NCI-H128 (cell line): ENCODE results near the gene RHOT1.
"Not testable (repeated sequence)": the region's sequence is repeated elsewhere in the genome, so short reads cannot be mapped to it uniquely, and the experiment has no call there.

ENCODE experiments used
- DNase-seq: peaks from one replicate; lab custom pipeline; 2025; ENCODE audit not compliant: unreplicated experiment; lab: John Stamatoyannopoulos, UW

Gene RHOT1

DNA sequence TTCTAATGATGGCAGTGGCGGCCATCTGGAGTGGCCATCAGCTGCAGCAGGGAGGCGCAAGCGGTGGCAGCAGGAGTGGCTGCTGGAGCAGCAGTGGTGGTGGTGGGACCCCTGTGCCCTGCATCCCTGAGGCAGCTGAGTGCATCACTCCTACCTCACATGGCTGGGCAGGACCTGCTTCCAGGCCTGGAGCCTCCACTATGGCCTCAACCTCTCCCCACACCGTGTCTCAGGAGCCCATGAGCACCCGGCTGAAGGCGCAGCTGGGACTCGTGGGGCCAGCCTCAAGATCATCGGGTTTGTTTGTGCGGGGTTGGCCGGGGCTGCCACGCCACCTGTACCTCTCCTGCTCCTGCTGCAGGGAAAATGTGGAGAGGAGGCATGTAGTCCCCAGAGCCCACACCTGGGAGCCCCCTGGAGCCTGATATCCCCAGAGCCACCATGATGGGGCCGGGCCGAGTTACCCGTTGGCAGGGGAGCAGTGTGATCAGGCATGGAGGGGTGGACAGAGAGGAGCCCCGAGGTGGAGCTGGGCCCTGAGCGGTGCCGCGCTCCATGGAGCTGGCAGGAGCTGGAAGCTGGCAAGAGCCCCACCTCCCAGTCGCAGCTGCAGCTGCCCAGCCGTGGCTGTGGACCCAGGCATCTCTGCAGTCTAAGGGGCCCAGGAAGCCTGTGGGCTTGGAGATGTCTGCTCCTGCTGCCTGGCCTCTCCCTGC lies 16.7 kb downstream of the RHOT1 start:
- DNase-seq = no peak

DNA sequence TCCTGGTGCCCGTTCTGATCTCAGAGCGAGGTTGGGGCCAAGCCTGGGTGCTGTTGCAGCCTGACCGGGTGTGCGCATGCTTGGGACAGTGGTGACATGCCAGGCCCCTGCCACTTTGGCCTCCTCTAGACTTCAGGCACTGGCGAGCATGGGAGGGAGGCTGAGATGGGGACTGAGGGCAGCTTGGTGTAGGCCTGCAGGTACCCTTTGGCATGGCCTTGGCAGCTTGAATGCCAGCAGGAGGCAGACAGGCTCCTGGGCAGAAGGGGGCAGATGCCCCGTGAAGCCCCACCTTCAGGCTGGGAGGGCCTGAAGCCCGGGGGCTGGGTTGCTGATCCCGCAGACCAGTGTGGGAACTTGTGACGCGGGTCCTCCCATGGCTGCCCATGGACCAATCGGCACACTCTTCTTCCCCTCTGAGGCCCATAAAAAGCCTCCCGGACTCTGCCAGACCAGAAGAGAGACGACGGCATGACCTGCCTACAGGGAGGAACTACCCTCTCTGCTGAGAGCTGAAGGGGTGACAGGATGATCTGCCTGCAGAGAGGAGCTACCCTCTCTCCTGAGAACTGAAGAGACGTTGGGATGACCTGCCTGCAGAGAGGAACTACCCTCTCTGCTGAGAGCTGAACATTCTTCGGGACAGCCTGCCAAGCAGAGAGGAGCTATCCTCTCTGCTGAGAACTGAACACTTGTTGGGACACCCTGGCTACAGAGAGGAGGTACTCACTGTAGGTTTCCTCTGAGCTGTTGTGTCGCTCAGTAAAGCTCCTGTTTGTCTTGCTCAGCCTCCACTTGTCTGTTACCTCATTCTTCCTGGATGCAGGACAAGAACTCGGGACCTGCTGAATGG lies 17.5 kb downstream of the RHOT1 start:
- DNase-seq = no peak

DNA sequence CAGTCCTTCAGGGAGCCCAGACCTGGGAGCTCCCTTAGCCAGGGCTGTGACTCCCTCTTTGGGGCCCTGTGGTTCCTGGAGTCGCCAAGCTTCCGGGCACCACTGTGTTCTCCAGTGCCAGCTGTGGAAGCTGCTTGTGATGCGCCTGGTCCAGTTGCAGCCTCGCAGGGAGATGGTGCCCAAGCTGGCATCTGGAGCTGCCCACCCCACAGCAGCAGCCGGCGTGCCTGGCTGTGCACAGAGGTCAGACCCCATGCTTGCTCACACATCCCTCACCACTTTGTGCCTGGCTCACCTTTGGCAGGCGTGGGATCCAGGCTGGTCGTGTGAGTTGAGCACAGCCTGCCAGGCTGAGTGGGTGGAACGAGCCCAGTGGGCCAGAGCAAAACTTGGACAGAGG lies 18.2 kb downstream of the RHOT1 start:
- no peak for DNase-seq

DNA sequence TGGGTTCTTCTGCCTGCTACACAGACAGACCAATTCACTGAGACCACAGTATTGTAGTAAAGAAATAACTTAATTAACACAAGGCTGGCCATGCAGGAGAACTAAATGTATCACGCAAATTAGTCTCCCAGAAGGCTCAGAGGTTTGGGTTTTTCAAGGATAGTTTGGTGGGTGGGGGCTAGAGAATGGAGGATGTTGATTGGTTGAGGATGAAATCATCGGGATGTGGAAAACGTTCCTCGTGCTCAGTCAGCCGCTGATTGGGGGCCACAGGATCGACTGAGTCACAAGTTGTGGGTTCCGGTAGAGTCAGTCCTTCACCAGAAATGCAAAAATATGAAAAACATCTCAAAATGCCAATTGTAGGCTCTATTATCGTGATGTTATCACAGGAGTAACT lies 18.7 kb downstream of the RHOT1 start:
- no peak for DNase-seq

DNA sequence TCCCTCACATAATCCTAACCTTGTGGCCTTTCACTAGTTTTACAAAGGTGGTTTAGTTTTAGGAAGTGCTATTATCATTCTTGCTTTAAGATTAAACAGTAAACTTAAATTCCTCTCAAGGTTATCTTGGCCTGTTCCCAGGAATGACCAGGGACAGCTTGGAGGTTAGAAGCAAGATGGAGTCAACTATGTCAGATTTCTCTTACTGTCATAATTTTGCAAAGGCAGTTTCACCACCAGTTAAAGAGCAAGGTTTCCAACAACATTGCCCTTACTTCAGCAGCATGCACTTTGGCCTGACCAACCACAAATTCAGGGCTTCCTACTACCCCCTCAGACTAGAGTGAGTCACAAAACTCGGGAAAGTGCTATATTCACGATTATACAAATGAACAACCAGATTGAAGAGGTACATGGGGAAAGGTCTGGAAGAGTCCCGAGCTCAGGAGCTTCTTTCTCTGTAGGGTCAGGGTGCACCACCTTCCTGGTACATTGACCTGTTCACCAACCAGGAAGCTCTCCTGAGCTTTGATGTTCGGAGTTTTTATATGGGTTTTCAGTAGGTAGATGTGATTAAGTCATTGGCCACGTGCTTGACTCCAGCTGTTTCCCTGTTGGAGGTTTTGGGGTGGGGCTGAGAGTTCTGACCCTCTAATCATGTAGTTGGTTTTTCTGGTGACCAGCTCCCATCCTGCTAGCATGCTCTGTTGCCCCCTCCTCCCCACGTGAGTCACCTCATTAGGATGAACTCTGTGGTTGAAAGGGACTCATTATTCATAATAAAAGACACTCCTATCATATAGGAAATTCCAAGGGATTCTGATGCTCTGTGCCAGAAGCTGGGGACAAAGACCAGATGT lies 19.4 kb downstream of the RHOT1 start:
- no peak for DNase-seq

DNA sequence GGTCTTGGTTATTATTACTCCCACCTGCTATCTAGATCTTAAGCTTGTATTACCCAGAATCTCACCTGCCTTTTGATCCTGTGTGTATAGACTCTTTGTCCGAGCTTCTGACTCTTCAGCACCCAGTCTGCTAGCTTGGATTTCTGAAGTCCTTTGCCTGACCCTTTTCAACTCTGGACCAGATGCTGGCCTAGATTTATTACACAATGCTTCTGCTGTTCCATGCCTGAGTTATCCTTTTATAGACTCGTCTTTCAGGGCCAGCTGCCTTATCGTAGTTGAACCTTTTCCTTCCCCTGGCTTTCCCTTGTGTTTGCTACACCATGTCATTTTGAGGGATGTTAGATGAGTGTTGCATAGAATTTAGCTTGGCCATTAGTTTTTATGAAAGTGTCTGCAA lies 32.6 kb downstream of the RHOT1 start:
- DNase-seq = no peak

DNA sequence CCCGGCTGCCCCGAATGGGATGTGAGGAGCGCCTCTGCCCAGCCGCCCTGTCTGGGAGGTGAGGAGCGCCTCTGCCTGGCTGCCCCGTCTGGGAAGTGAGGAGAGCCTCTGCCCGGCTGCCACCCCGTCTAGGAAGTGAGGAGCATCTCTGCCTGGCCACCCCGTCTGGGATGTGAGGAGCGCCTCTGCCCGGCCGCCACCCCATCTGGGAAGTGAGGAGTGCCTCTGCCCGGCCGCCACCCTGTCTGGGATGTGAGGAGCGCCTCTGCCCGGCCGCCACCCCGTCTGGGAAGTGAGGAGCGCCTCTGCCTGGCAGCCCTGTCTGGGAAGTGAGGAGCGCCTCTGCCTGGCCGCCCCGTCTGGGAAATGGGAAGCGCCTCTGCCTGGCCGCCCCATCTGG lies 36.4 kb downstream of the RHOT1 start:
- not testable (repeated sequence) for DNase-seq

DNA sequence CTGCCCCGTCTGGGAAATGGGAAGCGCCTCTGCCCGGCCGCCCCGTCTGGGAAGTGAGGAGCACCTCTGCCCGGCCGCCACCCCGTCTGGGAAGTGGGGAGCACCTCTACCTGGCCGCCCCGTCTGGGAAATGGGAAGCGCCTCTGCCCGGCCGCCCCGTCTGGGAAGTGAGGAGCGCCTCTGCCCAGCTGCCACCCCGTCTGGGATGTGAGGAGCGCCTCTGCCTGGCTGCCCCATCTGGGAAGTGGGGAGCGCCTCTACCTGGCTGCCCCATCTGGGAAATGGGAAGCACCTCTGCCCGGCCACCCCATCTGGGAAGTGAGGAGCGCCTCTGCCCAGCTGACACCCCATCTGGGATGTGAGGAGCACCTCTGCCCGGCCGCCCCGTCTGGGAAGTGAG lies 36.8 kb downstream of the RHOT1 start:
- DNase-seq = not testable (repeated sequence)

DNA sequence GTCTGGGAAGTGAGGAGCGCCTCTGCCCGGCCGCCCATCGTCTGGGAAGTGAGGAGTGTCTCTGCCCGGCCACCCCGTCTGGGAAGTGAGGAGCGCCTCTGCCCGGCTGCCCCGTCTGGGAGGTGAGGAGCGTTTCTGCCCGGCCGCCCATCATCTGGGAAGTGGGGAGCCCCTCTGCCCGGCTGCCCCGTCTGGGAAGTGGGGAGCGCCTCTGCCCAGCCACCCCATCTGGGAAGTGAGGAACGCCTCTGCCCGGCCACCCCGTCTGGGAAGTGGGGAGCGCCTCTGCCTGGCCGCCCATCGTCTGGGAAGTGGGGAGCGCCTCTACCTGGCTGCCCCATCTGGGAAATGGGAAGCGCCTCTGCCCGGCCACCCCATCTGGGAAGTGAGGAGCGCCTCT lies 37.2 kb downstream of the RHOT1 start:
- DNase-seq = not testable (repeated sequence)

DNA sequence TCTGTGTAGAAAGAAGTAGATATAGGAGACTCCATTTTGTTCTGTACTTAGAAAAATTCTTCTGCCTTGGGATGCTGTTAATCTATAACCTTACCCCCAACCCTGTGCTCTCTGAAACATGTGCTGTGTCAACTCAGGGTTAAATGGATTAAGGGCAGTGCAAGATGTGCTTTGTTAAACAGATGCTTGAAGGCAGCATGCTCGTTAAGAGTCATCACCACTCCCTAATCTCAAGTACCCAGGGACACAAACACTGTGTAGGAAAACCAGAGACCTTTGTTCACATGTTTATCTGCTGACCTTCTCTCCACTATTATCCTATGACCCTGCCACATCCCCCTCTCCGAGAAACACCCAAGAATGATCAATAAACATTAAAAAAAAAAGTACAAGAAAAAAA lies 38.0 kb downstream of the RHOT1 start:
- DNase-seq = not testable (repeated sequence)

DNA sequence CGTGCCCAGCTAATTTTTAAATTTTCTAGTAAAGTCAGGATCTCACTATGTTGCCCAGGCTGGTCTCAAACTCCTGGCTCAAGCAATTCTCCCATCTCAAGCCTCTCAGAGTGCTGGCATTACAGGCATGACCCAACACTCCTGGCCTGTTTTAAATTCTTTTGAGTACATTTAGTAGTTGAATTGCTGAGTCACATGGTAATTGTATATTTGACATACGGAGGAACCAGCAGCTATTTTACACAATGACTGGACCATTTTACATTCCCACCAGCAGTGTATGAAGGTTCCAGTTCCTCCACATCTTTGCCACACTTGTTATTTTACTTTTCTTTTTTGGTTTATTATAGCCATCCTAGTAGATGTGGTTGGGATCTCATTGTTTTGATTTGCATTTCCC lies 43.6 kb downstream of the RHOT1 start:
- DNase-seq = no peak

DNA sequence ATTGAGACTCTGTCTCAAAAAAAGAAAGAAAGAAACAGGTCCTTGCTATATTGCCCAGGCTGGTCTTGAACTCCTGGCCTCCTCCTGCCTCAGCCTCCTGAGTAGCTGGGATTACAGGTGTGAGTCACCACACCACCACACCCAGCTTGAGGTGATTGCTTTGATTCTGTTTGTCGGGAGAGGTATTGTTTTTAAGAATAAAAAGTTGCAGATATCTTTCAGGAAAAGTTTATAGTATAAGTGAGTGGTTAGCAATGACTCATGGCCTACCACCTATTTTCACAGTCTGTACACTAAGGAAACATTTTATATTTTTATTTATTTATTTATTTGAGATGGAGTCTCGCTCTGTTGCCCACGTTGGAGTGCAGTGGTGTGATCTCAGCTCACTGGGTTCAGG lies 45.0 kb downstream of the RHOT1 start:
- DNase-seq = no peak

DNA sequence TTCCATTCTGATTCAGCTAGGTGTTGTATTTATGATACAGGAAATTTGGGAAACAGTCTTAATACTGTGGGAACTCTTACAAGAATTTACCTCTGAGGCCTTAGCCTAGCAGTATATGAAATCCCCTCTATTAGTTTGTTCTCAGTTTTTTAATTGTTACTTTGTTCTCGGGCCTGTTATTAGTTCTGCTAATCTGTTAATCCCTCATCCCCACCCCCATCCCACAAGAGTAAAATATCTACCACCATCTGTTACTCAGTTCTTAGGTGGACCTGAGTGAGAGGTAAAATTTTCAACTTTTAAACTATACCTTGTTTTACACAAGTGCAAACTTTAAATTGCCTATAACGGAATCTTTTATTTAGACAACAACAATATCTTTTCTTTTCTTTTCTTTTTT lies 47.0 kb downstream of the RHOT1 start:
- no peak for DNase-seq

DNA sequence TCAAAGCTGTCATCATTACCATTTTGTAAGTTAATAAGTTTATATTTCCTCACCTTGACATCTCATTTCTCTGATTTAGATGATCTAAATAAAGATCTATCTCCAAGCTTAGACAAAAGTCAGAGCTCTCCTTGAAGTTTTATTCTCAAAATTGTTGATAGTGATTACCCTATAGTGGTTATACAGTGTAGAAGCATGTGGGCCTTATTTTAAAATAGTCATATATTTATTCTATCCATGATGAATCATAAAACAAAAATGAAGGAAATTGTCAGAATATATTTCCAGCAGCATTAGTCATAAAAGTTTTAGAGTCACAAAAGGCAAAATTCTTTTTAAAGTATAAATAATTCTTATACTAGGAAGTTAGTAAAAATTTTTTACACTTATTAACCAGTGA lies 49.0 kb downstream of the RHOT1 start:
- DNase-seq = no peak

DNA sequence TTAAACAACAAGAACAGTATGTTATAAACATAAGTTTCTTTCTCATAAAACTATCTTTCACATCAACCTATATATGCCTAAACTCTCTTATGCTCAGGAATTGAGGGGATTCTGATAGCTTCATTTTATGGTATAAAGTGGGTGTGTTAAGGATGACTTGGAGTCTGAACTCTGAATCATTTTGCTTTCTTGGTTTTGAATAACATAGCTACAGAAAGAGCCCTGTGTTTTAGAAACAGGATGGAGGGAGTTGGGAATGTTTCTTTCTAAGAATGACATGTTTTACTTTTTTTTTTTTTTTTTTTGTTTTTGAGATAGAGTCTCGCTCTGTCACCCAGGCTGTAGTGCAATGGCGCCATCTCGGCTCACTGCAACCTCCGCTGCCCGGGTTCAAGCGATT lies 50.1 kb downstream of the RHOT1 start:
- DNase-seq = no peak

DNA sequence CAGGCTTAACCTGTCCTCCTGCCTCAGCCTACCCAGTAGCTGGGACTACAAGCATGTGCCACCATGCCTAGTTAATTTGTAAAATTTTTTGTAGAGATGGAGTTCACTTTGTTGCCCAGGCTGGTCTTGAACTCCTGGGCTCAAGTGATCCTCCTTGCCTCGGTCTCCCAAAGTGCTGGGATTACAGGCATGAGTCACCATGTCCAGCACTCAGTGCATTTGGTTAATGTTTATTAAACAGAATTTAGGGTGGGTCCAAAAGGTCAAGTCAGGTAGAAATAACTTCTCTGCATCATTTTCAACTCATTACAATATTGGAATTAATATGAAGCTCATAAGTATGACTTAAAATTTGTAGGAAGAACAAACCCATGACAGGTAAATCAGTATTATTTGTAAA lies 55.7 kb downstream of the RHOT1 start:
- DNase-seq = no peak

DNA sequence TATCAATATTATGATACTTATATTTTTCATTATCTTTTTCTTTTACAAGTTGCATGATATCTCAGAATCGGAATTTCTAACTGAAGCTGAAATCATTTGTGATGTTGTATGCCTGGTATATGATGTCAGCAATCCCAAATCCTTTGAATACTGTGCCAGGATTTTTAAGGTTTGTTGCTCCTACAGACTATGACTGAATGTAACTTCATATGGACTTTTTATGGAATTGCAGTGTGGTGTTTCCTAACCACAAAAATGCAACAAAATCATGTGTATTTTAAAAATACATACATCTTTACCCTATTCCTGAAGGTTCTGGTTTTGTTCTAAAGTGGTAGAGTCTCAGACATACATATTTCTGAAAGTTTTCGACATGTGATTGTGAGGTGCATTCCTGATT lies 64.6 kb downstream of the RHOT1 start:
- DNase-seq = no peak

DNA sequence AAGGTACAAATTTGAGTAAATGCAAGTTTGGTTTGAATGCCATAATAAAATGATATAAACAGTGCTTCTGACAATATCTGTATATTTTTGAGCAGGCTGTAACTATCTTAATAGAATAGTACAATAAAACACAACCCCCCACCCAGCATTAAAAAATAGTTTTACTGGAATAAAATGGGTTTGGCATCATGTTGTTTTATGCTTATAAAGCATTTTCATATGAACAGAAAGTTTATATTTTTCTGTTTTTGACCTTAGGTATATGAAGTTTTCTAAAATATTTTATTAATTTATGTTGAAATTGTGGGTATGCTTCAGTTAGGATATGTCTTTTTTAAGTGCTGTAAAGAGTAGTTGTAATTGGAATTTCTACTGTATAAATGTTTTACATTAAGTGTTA lies 66.1 kb downstream of the RHOT1 start:
- DNase-seq = no peak

DNA sequence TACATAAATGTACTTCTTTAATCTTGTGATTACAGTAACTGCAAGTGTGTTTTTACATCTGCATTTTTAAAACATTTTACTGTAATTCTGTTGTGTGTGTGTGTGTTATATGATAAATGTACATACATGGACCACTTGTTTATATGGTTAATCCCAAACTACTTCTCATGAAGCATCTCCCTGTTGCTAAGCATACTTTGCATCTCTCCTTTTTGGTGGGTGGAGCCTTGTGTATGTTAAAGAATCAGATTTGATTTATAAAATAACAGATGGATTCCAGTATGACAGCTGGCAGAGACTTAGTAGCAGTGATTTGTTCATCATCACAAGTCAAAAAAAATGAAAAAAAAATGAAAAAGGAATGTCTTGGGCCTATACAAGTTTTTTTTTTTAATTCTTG lies 67.3 kb downstream of the RHOT1 start:
- DNase-seq = no peak

DNA sequence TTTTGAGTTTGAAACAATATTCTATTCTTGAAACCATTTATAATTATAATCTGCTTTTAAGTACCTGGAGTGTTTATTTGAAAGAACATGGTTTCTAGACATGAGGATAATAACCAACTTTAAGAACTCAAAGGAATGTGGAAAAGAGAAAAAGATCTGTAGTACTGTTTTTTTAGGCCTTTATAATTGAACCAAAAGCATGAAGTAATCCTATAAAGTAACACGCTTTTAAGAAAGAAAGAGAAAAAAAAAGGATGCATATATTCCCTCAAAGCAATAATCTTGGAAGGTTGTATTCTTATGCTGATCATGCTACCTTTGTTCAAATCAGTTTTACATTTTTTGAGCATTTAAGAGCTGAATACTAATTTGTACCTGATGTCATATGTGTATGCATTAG lies 69.4 kb downstream of the RHOT1 start:
- no peak for DNase-seq

DNA sequence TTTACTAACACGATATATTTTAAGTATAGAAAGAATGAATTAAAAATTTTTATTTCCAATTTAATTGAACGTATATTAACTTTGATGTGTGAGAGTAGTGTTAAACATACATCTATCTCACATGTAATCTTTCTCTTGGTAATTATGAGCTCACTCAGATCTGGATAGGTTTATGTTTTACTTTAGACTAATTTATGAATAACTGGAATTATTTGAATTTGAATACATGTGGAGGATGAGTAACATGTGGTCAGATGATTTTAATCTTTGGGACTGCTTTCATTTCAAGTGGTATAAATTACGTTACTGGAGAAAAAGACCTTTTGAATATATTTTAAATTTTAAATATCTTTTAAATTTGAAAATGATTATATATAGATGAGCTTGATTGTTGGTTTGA lies 73.4 kb downstream of the RHOT1 start:
- no peak for DNase-seq

DNA sequence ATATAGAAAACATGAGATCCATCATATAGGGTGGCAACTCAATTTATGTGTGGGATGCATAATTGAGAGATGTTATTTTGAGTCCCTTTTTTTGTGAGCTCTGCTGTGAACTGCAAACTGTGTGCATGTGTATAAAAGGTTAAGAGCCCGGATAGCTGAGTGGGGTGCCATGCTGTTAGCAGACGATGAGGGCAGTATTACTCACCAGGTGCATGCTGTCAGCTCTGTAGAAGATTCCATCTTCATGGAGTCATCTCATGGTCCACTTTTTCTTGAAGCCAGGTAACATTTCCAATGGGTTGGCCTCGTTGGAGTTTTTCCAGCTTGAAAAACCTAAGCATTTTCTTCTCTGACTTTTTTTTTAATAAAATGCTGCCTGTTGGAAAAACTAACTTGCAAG lies 80.3 kb downstream of the RHOT1 start:
- no peak for DNase-seq
